Measurements from ENCODE around the gene NRG2. TPM values are rescaled to one million over a fixed set of nuclear protein-coding genes. Genes with fewer than 3 reads are reported as not detected.

NRG2 gene
- total RNA-seq, 4 donors from 2014 or later = 0.66 to 4.9 (median 2.5) TPM

DNA sequence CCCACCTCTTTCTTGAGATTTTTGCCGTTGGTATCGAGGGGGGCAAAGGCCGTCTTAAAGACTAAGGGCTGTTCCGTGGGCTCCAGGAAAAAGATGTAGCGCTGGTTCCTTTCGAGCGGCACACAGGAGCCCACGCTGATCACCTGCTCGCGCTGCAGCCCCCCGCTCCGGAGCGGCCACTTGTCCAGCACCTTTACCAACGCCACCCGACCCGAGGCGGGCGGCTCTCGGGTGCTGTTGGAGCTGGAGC is 781 bp downstream of the NRG2 start:
- Histone ChIP-seq H3K36me3 (no peaks in the 10 kb centered on the region), H3K27ac (peak overlapping the region in 3 of 4 donors; percentile 61 to 71 (median 68)), H3K9me3 (no peaks in the 10 kb centered on the region), H3K4me3 (peak overlapping the region; percentile 38 to 68 (median 53)), H3K27me3 (peaks cover 0 to 63% (median 3%) of the 10 kb centered on the region in 4 donors), H3K4me1 (peaks cover 11 to 51% (median 18%) of the 10 kb centered on the region in 3 donors)
- no peak for DNase-seq
- TF ChIP-seq CTCF (IDR thresholded peaks at IDR 0.05) (no peak), POLR2A (IDR thresholded peaks at IDR 0.05) (no peak)
- WGBS, 2 donors = no CpG with 5 or more reads among the region's 19 CpGs
- intact Hi-C loops (cut with DNase I) = no loop called here

DNA sequence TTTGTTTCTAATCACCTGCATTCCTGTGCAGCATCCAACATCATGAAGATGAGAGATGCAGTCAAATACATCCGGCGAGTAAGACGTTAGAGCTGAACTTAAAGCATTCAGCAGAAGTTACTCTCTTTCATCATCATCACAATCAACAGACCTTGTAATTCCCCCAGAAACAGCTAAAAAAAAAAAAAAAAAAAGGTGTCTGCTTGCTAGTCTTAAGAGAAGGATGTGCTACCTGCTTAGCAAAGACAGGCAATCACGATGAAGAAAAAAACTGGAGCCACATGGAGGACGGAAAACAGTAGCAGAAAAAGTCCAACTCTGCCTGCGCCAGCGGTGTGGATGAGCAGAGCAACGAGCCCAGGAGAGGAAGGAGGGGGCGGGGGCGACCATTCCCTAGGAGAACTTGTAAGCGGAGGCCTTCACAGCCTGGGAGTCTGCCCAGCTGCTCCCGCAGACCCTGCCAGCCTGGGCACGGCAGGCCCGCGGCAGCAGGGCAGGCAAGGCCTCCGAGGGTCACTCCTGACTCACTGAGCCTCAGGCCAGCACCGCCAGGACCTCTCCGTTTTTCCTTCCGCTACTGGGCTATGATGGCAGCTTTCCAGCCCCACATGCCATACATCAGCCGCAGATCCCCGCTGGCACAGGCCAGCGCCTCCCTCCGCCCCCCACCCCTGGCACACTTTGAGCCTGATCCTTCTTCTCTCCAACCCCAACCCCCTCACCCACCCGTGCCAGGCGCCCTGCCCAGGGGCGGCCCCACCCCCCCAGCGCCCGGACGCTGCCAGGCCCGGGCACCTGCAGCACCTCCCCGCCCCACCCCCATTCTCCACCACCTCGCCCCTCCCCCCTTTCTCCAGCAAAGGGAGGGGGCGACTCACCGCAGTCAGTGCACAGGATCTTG is 1.4 kb downstream of the NRG2 start:
- Histone ChIP-seq H3K4me3 (peak overlapping the region; percentile 38 to 68 (median 53)), H3K9me3 (no peaks in the 10 kb centered on the region), H3K27ac (peak overlapping the region in 3 of 4 donors; percentile 61 to 71 (median 68)), H3K27me3 (peaks cover 0 to 63% (median 3%) of the 10 kb centered on the region in 4 donors), H3K36me3 (no peaks in the 10 kb centered on the region), H3K4me1 (peaks cover 11 to 51% (median 18%) of the 10 kb centered on the region in 3 donors)
- no peak for DNase-seq
- TF ChIP-seq CTCF (IDR thresholded peaks at IDR 0.05) (no peak), POLR2A (IDR thresholded peaks at IDR 0.05) (no peak)
- intact Hi-C loops (cut with DNase I) = no loop called here
- 10 to 27% methylated on average over 10 to 14 of the region's 34 CpGs for WGBS, 2 donors

- H3K27me3 ChIP-seq = peaks cover 0 to 63% (median 3%) of the 10 kb centered on the region in 4 donors
- H3K9me3 ChIP-seq = no peaks in the 10 kb centered on the region
- no peaks in the 10 kb centered on the region for H3K36me3 ChIP-seq
- peak overlapping the region in 2 of 4 donors; percentile 2 to 68 for H3K27ac ChIP-seq
- no peak overlapping the region for H3K4me3 ChIP-seq
- intact Hi-C loops (cut with DNase I) = no loop called here
- DNase-seq = no peak
- H3K4me1 ChIP-seq = peaks cover 11 to 51% (median 18%) of the 10 kb centered on the region in 3 donors
- TF ChIP-seq CTCF (IDR thresholded peaks at IDR 0.05) (no peak), POLR2A (IDR thresholded peaks at IDR 0.05) (no peak)
- WGBS, 2 donors = 68 to 83% methylated on average over 4 of the region's 4 CpGs
These were observed 2.0 kb downstream of the NRG2 start for GRCh38 chr5:140041099-140041491.

GRCh38 chr5:140040358-140040757 is 2.7 kb downstream of the NRG2 start:
- 90 to 100% methylated on average over 1 of the region's 1 CpG for WGBS, 2 donors
- Histone ChIP-seq H3K27me3 (peaks cover 0 to 60% (median 3%) of the 10 kb centered on the region in 4 donors), H3K27ac (no peak overlapping the region), H3K9me3 (no peaks in the 10 kb centered on the region), H3K4me1 (peaks cover 11 to 51% (median 18%) of the 10 kb centered on the region in 3 donors), H3K4me3 (no peak overlapping the region), H3K36me3 (no peaks in the 10 kb centered on the region)
- intact Hi-C loops (cut with DNase I) = no loop called here
- no peak for TF ChIP-seq POLR2A (IDR thresholded peaks at IDR 0.05)
- no peak for TF ChIP-seq CTCF (IDR thresholded peaks at IDR 0.05)
- DNase-seq = no peak

GRCh38 chr5:140039561-140039960 is 3.5 kb downstream of the NRG2 start:
- Histone ChIP-seq H3K9me3 (no peaks in the 10 kb centered on the region), H3K36me3 (no peaks in the 10 kb centered on the region), H3K4me1 (peaks cover 11 to 51% (median 18%) of the 10 kb centered on the region in 3 donors), H3K27ac (no peak overlapping the region), H3K27me3 (peaks cover 0 to 52% (median 3%) of the 10 kb centered on the region in 4 donors), H3K4me3 (no peak overlapping the region)
- intact Hi-C loops (cut with DNase I) = no loop called here
- no peak for TF ChIP-seq POLR2A (IDR thresholded peaks at IDR 0.05)
- no peak for TF ChIP-seq CTCF (IDR thresholded peaks at IDR 0.05)
- 35 to 49% methylated on average over 4 of the region's 4 CpGs for WGBS, 2 donors
- DNase-seq = no peak

Data from esophagus squamous epithelium (tissue), 5 donors.